Suprapubic skin (tissue), 4 donors: ENCODE data around the gene PSMG4.

ENCODE experiments used
- POLR2A ChIP-seq, 2 donors: fragments of 450-650 bp; IDR thresholded peaks; one replicate each; pipeline ENCODE4 v1.6.1; 2017; ENCODE audit warnings: antibody characterized with exemption in 2 of 2, mild to moderate bottlenecking in 2 of 2, moderate library complexity in 2 of 2
- POLR2AphosphoS5 ChIP-seq, 3 donors: sonication (generic); formaldehyde crosslinking; IDR thresholded peaks; one replicate each; pipeline ENCODE4 v1.6.1; 2017; ENCODE audit warnings: antibody characterized with exemption in 3 of 3
- TF ChIP-seq, protein P1 (sequence below), 2 donors: fragments of 200-600 bp in 1 of 2; fragments of 450-650 bp in 1 of 2; sonication (generic) in 1 of 2; IDR thresholded peaks; one replicate each; pipeline ENCODE4 v1.5.1; 2016 to 2019; ENCODE audit warnings: antibody characterized with exemption in 2 of 2, mild to moderate bottlenecking in 1 of 2, moderate library complexity in 1 of 2

GRCh38 chr6:3304500-3305215, 45.9 kb downstream of the PSMG4 start:
- TF ChIP-seq, protein P1, sequence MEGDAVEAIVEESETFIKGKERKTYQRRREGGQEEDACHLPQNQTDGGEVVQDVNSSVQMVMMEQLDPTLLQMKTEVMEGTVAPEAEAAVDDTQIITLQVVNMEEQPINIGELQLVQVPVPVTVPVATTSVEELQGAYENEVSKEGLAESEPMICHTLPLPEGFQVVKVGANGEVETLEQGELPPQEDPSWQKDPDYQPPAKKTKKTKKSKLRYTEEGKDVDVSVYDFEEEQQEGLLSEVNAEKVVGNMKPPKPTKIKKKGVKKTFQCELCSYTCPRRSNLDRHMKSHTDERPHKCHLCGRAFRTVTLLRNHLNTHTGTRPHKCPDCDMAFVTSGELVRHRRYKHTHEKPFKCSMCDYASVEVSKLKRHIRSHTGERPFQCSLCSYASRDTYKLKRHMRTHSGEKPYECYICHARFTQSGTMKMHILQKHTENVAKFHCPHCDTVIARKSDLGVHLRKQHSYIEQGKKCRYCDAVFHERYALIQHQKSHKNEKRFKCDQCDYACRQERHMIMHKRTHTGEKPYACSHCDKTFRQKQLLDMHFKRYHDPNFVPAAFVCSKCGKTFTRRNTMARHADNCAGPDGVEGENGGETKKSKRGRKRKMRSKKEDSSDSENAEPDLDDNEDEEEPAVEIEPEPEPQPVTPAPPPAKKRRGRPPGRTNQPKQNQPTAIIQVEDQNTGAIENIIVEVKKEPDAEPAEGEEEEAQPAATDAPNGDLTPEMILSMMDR (IDR thresholded peaks at IDR 0.05): no peak
- TF ChIP-seq POLR2A (IDR thresholded peaks at IDR 0.05) (no peak), POLR2AphosphoS5 (IDR thresholded peaks at IDR 0.05) (no peak)
